Retinal pigment epithelial cell (primary cell): ENCODE data around the gene AIMP1.

ENCODE experiments used
- DNase-seq: peaks from one replicate; pipeline ENCODE4 v3.0.0-alpha.2; 2010; ENCODE audit warnings: low read depth
- H3K4me3 ChIP-seq: 2 replicates; pipeline ENCODE4 v1.5.1; 2011; ENCODE audit warnings: mild to moderate bottlenecking, low read length, control low read depth, moderate library complexity
- CTCF ChIP-seq: conservative IDR thresholded peaks from 2 replicates; pipeline ENCODE4 v1.5.1; 2011; ENCODE audit warnings: low read depth, low read length, control low read depth, inconsistent platforms

AIMP1 gene

GRCh38 chr4:106286611-106287010 lies 29.7 kb upstream of the AIMP1 start:
- H3K4me3 ChIP-seq, result no peak overlapping the region
- DNase-seq, result no peak
- TF ChIP-seq CTCF, result no peak

- DNase-seq, result peak; percentile 37
- H3K4me3 ChIP-seq, result no peak overlapping the region
- TF ChIP-seq CTCF, result no peak
Observed at GRCh38 chr4:106287353-106287969, 28.9 kb upstream of the AIMP1 start.

- H3K4me3 ChIP-seq, result no peak overlapping the region
- no peak for TF ChIP-seq CTCF
- DNase-seq, result no peak
Observed at GRCh38 chr4:106289737-106290136, 26.6 kb upstream of the AIMP1 start.

GRCh38 chr4:106291678-106292077 lies 24.7 kb upstream of the AIMP1 start:
- no peak for DNase-seq
- H3K4me3 ChIP-seq, result no peak overlapping the region
- no peak for TF ChIP-seq CTCF

GRCh38 chr4:106294062-106294461 lies 22.3 kb upstream of the AIMP1 start:
- TF ChIP-seq CTCF, result no peak
- DNase-seq, result no peak
- no peak overlapping the region for H3K4me3 ChIP-seq

- no peak for DNase-seq
- H3K4me3 ChIP-seq, result no peak overlapping the region
Observed at GRCh38 chr4:106297245-106298035, 18.9 kb upstream of the AIMP1 start.

More at GRCh38 chr4:106297245-106298035, 18.9 kb upstream of the AIMP1 start:
- no peak for TF ChIP-seq CTCF
